Measurements from ENCODE around the gene PLCH1. TPM values are rescaled to one million over a fixed set of nuclear protein-coding genes. Genes with fewer than 3 reads are reported as not detected.

The PLCH1 gene
- total and polyA plus RNA-seq, 2 of the 8 experiments (the other 6 are each of a cell fraction or from before 2014, with no cell fraction given): 5.8 to 17.2 TPM

- peaks cover 0 to 6% (median 0%) of the 10 kb centered on the region in 4 experiments; a peak in 2 of 7 replicates for H3K4me1 ChIP-seq (replicated peaks in 1 of 4; ENCODE audit: control insufficient read depth in 3 of 4, insufficient read depth in 4 of 4, low read length in 3 of 4)
- no peak overlapping the region for H3K9ac ChIP-seq (replicated peaks in 1 of 4; ENCODE audit: extremely low read depth in 1 of 4, low read depth in 3 of 4, low read length in 3 of 4)
- H3K79me1 ChIP-seq (ENCODE audit: low read depth, low read length): no peaks in the 10 kb centered on the region; the same call in 1 of the 2 replicates
- no peaks in the 10 kb centered on the region for H3K9me3 ChIP-seq (ENCODE audit: insufficient read depth in 2 of 2, low read depth in 1 of 2, low read length in 1 of 2)
- no peak overlapping the region for H3K14ac ChIP-seq (ENCODE audit: insufficient read length)
- H2AK5ac ChIP-seq (ENCODE audit: low read depth, low read length): no peak overlapping the region
- no peak overlapping the region for H2BK15ac ChIP-seq (ENCODE audit: low read length)
- FAIRE-seq (no peak), DNase-seq (ENCODE audit: low read depth in 1 of 2, low spot score in 2 of 2) (no peak)
- H3K79me2 ChIP-seq (ENCODE audit: control insufficient read depth in 1 of 2, insufficient read depth in 2 of 2, low read length in 2 of 2): peaks cover 0 to 2% of the 10 kb centered on the region in 2 experiments; a peak in 1 of 4 replicates
- no peak overlapping the region for H3K4me2 ChIP-seq (ENCODE audit: insufficient read depth in 1 of 2, low read depth in 2 of 2, low read length in 2 of 2)
- no peaks in the 10 kb centered on the region for H3K36me3 ChIP-seq (ENCODE audit: control insufficient read depth in 2 of 4, insufficient read depth in 4 of 4, low read length in 3 of 4)
- no peak overlapping the region for H2BK5ac ChIP-seq (ENCODE audit: low read depth, low read length)
- no peak overlapping the region for H4K91ac ChIP-seq (replicated peaks; ENCODE audit: insufficient read length, low read length)
- no peak overlapping the region for H3K18ac ChIP-seq (ENCODE audit: extremely low read depth, low read length)
- H3K23ac ChIP-seq (ENCODE audit: insufficient read length): no peak overlapping the region
- ChIA-PET CTCF (ENCODE audit: partially characterized antibody) (interaction anchor here (0.8 to 1.9 kb wide), 3 partner anchors 11 to 20 kb away, joined by 3 to 6 read pairs (median 4); no protein-coding TSS in a partner anchor), POLR2A (ENCODE audit: partially characterized antibody) (no interaction called here)
- no peak overlapping the region for H2BK20ac ChIP-seq (ENCODE audit: low read length)
- no peak overlapping the region for H3K4me3 ChIP-seq (ENCODE audit: extremely low read depth in 1 of 4, insufficient read depth in 2 of 4, low read depth in 3 of 4, low read length in 4 of 4)
- 93% methylated on average over 7 of the region's 7 CpGs; no CpG with 5 or more reads in 1 of the 2 experiments for WGBS, 2 experiments (ENCODE audit: extremely low coverage in 1 of 2, insufficient coverage in 1 of 2, insufficient read length in 1 of 2, insufficient replicate concordance in 2 of 2, low coverage in 1 of 2, low lambda C conversion rate in 2 of 2, missing lambda C conversion rate in 1 of 2)
- no peak overlapping the region for H3K4ac ChIP-seq (replicated peaks; ENCODE audit: insufficient read length, low read depth, low read length)
- H4K20me1 ChIP-seq (replicated peaks in 1 of 2; ENCODE audit: control insufficient read depth in 1 of 2, insufficient read depth in 2 of 2, low read length in 2 of 2): no peaks in the 10 kb centered on the region
- H3K27ac ChIP-seq (ENCODE audit: low read depth, low read length): no peak overlapping the region
- H3K27me3 ChIP-seq (replicated peaks in 1 of 4; ENCODE audit: control insufficient read depth in 3 of 4, extremely low read depth in 1 of 4, insufficient read depth in 3 of 4, low read length in 3 of 4): no peaks in the 10 kb centered on the region
- no peak overlapping the region for H2AFZ ChIP-seq (ENCODE audit: low read length)
- no peak overlapping the region for H2BK120ac ChIP-seq (replicated peaks; ENCODE audit: low read depth, low read length)
- no peak overlapping the region for H4K5ac ChIP-seq (ENCODE audit: insufficient read length, low read depth, low read length)
- H2BK12ac ChIP-seq (ENCODE audit: low read depth, low read length): no peak overlapping the region
- no peak overlapping the region for H3K56ac ChIP-seq (replicated peaks; ENCODE audit: insufficient read length, low read depth, low read length)
- TF ChIP-seq CEBPB (IDR thresholded peaks at IDR 0.05; ENCODE audit: low read depth, low read length) (peak; percentile 47; the same call in 1 of the 2 replicates), CHD1 (IDR thresholded peaks at IDR 0.05; ENCODE audit: low read depth, low read length) (no peak), TBP (IDR thresholded peaks at IDR 0.05; ENCODE audit: low read depth, low read length) (no peak)
- no peak overlapping the region for H4K8ac ChIP-seq (ENCODE audit: extremely low read depth, insufficient read depth, low read length)
- no peaks in the 10 kb centered on the region for H3K23me2 ChIP-seq (ENCODE audit: low read depth, low read length)
These were observed 113.4 kb downstream of the PLCH1 start for GRCh38 chr3:155631323-155632019.

All from H1 (cell line).